ENCODE measurements around the gene ROS1.

DNA sequence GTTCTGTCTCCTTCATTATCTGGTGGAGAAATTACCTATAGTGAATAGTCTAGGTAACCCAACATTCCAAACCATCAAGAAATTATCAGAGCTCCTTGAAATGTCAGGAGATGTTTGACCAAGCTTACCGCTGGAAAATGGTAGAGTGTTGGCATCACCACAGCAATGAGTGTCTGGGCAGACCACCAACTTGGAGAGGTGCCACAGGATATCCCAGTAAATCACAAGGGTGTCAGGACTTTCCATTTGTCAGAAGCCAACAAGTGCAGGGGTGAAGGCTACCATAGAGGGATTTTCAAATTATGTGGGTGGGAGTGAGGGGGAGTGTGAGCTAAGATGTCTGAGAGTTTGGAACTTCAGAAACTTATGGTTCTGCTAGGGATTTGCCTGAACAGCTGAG, 87.2 kb downstream of the ROS1 start:
- no peak for TF ChIP-seq GATA2 (IDR thresholded peaks at IDR 0.05; ENCODE audit: low read depth, low read length)
- TF ChIP-seq GATA3 (IDR thresholded peaks at IDR 0.05; ENCODE audit: low read depth, low read length) = no peak

All from SH-SY5Y (cell line).